Measurements from ENCODE around the gene KLHL12.

Gene KLHL12

GRCh38 chr1:202880961-202881460 lies 46.0 kb downstream of the KLHL12 start:
- DNase-seq (ENCODE audit: low spot score): no peak

GRCh38 chr1:202880062-202880461 lies 47.0 kb downstream of the KLHL12 start:
- DNase-seq (ENCODE audit: low spot score): no peak

- DNase-seq (ENCODE audit: low spot score): no peak
These were observed 47.9 kb downstream of the KLHL12 start for GRCh38 chr1:202879128-202879527.

GRCh38 chr1:202873026-202873425 lies 54.0 kb downstream of the KLHL12 start:
- no peak for DNase-seq (ENCODE audit: low spot score)

DNA sequence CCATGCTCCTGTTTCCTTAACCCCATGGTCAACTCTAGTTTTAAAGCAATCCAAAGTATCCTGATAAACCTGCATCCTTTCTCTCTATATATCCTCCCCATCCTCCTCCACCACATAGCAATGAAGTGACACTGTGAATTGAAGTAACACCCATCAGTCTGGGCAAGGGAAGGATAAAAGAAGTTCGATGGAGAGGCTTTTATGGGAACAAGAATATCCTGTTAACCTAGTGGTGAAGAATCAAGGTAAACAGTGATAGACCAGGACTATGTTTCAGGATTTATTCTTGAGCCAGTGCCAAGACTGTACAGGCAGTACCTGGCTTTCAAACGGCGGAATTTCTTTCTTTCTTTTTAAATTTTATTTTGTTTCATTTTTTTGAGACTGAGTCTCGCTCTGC lies 55.7 kb downstream of the KLHL12 start:
- DNase-seq (ENCODE audit: low spot score): no peak

DNA sequence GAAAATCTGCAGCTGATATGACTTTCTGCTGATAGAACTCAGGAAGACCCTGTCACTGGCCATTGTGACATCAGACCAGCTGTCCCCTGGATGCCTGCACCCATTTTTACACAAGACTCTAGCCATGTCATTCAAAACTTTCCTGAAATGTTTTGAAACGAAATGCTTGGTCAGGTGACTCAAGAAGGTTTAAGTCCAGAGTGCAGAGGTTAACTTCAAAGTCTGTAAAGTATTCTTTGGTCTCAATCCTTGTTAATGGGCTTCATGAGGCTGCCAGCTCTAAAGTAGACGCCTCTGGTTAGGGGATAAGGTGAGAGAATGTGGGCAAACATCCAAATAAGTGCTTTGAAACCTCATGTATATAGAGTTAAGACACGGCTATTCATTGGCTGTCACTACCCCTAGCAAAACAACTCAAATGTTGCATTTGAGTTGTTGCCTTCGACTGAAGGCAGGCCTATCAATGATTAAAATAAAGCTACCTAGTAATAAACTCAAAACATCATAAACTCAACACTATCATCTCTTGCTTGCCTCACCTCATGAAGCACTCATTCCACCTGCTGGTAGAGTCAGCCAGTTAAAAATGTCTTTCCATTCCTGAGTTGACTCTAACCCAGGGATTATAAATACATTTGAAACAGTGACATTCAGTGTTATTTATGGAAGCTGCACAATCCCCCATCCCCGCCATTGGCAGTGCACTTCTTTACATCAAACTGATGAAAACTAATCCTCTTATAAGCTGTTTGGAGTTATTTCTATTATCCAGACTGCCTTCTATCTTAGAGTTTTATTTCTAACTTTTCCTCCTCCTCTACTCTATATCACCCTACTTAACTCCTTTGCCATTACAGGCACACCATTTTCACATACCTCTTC lies 64.1 kb downstream of the KLHL12 start:
- no peak for DNase-seq (ENCODE audit: low spot score)

DNA sequence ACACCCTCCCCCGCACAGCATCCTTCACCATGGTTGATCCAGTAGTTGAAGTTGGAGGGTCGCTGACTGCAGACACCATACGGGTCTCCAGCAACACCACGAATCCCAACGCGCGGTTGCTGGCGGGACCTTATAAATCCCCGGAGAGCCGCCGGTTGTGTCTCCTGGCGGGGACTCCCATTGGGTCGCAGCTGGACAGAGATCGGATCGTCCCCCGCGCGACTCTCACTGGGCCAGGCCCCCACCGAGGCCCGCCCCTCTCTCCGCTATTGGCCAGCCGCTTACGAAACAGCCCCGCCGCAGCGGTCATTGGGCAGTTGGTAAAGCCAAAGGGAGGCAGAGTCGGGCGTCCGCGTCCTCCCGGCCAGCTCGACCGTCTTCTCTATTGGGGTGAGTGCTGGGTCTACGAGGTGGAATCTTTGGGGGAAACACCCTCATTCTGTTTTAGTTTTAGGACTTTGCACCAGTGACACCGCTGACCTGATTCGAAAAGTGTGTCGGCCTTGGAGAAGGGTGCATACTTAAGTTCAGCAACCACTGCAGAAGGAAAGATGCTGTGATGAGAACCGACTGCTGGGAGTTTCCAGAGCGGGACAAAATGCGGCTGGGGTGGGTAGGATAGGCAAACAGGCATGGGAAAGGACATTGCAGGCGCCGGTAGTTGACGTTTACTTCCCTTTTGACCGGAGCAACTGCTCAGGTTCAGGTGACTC lies 65.5 kb downstream of the KLHL12 start:
- DNase-seq (ENCODE audit: low spot score): peak; percentile 87

- DNase-seq (ENCODE audit: low spot score): peak; percentile 61
These were observed 66.2 kb downstream of the KLHL12 start for GRCh38 chr1:202860744-202861419.

GRCh38 chr1:202858789-202859414 lies 68.1 kb downstream of the KLHL12 start:
- no peak for DNase-seq (ENCODE audit: low spot score)

GRCh38 chr1:202858331-202858730 lies 68.7 kb downstream of the KLHL12 start:
- no peak for DNase-seq (ENCODE audit: low spot score)

DNA sequence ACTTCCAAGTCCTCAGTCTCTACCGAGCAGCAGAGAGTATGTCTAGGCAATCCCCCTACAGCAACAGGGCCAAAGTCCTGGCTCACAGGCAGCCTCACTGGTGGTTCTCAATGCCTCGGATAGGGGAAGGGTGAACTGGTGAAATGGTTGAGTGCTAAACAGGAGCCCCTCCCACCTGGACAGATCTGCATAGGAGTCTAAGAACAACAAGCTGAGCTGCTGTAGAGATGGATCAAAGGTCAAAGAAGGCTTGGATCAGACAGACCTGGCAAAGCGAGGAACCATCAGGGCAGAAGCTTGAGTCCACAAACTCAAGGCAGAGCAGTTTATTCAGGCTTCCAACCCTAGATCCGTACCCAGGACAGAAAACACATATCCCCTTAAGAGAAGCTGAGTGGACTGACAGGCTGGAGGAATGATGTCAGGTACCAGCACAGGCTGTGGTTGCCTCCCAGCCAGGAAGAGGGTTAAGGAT lies 69.9 kb downstream of the KLHL12 start:
- DNase-seq (ENCODE audit: low spot score): no peak

DNA sequence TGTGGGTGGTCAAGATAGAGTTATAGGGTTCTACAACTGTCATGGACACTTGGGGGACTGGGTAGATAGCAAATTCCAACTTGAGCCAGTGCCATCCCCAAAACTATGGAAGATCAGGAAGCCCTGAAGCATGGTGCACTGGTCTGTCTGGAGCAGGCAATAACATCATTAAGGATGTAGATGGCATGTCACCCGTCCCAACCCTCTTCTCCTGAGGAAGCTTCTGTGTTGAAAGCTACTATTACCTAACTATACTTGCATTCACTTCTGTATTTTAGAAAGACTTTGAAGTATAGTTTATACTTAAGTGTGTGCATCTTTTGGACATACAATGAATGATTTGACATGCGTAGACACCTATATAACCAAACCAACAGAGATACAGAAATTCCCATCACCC lies 71.0 kb downstream of the KLHL12 start:
- DNase-seq (ENCODE audit: low spot score): no peak

- no peak for DNase-seq (ENCODE audit: low spot score)
These were observed 72.2 kb downstream of the KLHL12 start for GRCh38 chr1:202854787-202855186.

DNA sequence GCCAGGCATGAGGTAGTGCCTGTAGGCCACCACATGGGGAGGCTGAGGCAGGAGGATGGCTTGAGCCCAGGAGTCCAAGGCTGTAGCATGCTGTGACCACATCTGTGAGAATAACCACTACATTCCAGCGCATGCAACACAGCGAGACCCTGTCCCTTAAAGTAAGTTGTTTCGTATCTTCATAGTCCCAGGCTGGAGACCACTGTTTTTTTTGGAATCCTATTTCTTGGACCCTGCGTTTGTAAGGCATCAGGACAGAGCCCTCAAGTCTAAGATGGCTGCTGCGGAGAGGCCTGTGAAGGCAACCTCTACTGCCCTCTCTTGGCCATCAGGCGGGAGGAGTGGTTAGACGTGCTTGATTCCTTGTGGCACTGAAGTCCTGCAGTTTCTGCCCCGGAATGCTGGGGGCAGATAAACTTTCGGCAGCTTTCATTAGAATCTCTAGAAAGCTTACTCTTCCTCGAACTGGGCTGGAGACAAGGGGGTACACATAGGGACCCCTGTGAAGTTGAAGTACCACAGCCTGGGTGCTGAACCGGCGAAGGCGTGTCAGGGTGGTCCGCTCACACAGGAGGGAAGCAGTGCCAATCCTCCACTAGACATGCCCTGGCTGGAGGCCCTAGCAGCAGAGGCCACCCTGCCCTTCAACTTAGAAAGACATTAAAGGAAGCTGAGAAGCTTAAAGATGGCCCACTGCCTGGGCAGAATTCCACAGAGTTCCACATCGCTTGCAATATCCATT lies 74.7 kb downstream of the KLHL12 start:
- peak; percentile 58 for DNase-seq (ENCODE audit: low spot score)

DNA sequence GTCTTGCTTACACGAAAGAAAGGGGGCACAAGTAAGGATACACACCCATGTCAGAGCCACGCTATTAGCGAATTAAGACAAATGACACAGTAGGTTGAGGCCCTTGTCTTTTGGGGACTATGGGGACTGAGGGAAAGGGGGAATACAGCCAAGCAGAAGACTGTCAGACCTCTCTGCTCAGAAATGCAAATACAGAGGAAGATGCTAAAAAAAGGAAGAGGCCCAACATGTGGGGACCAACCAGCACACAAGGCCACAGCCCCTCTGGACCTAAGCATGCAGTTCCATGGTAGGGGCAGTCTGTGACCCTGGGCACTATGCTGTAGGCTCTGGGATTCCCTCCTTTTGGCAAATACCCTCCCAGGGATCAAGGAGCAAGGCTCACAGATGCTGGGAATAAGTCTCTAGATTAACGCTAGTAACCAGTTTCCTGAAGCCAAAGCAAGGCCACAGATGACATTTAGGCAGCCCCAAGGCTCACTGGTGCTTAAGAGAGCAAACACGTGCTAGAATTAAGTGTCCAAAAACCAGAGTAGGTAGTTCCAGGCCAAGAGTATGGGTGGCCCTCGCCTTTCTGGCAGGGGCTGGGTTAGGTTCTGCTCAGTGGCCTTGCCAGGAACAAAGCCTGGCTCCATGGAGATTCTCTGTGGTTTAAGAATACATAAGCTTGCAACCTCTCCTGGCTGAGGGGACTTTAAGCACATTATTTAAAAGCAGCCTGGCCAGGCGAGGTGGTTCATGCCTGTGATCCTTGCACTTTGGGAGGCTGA lies 76.3 kb downstream of the KLHL12 start:
- DNase-seq (ENCODE audit: low spot score): no peak

DNA sequence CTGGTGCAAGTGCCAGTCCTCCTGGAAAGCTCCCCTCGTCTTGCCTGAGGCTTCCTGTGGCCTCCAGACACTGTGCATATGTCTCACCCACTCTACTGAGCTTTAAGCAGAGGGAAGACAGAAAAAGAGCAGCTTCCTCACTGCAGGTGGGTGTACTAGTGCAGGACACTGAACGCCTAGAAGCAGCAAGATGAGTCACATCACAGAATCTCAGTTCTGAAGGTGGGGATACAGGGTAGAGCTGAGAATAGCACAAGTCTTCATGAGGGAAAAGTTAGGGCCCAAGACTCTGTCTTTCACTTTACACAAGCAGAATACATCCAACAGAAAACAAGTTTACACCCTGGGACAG lies 78.9 kb downstream of the KLHL12 start:
- DNase-seq (ENCODE audit: low spot score): no peak

DNA sequence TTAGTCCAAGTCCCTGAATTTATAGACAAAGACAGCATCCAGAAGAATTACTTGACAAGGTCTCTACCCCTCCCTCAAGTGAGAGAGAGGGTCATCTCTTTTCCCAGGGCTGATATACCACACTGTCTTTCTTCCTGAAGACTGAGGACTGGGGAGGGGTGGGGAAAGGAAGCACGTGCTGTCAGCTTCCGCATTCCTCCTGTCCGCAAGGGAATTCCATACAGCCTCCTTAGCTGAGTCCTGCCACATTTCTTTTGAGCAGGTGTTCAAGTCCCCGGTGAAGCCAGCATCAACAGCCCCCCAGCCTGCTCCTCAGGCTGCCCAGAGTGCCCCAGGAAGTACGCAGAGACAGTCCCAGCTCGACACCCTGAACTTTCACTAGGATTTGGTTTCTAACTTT lies 82.1 kb downstream of the KLHL12 start:
- no peak for DNase-seq (ENCODE audit: low spot score)

DNA sequence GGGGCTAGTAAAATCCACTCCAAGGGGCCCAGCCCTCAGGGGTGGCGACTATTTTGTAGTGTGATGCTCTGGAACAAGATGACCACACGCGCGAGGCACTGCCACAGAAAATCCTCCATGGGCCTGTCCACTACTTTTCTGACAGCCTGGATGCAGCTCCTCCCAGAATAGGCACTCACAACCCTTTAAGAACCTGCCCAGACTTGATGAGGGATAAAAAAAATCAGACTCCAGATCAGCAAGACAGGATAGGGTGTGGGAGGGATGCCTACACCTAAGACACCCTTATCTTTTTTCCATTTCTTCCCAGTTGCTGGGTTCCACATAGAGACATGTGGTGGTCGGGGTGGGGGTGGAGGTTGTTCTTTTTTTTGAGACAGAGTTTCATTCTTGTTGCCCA lies 82.8 kb downstream of the KLHL12 start:
- DNase-seq (ENCODE audit: low spot score): no peak

DNA sequence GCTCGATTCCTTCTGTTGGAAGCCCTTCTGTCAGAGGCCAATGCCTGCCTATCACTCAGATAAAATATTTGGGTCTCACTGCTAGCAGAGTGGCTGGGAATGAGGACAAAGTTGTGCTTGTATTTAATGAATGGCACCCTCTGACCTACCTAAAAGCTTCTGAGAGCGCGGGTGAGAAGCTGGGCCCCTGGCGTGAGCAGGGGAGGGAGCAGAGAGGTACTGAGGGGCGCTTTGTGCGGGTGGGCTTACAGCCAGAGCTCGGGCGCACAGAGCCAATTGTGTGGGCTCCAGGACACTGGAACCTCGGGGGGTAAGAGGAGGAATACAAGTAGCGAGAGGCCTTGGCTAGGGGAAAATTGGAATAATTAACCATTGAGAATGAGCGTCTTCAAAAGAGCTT lies 84.0 kb downstream of the KLHL12 start:
- DNase-seq (ENCODE audit: low spot score): no peak

Data from RKO (cell line).